T47D (cell line): Measurements from ENCODE around the gene DCUN1D2.

Experiments used
- DNase-seq, 2 experiments: peaks; one replicate each; pipeline versions ENCODE4 v3.0.0 to v3.0.0-alpha.2; 2011 to 2012; ENCODE audit warnings: low read depth in 1 of 2, low spot score in 1 of 2
- JUND ChIP-seq: IDR thresholded peaks from 2 replicates; pipeline ENCODE4 v1.6.1; 2012; ENCODE audit warnings: low read depth
- in situ Hi-C: cut with HindIII; loops from 2 replicates; pipeline ENCODE4 v1.10.0; 2016; ENCODE audit warnings: low sequenced_read_pairs, low pct_unique_long_range_greater_than_20kb

The DCUN1D2 gene

DNA sequence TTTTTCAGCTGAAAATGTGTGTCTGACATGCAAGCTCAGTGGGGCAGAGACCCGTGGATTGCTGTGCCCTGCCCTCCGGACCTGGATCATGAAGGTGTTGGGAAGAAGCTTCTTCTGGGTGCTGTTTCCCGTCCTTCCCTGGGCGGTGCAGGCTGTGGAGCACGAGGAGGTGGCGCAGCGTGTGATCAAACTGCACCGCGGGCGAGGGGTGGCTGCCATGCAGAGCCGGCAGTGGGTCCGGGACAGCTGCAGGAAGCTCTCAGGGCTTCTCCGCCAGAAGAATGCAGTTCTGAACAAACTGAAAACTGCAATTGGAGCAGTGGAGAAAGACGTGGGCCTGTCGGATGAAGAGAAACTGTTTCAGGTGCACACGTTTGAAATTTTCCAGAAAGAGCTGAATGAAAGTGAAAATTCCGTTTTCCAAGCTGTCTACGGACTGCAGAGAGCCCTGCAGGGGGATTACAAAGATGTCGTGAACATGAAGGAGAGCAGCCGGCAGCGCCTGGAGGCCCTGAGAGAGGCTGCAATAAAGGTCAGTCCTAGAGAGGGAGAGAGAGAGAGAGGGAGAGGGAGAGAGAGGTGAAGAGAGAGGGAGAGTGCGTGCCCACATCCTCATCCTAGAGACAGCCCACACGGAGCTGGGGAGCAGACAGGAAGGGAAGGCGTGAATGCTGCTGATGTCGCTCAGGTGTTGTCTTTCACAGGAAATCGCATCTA, 5.1 kb upstream of the DCUN1D2 start:
- DNase-seq: no peak

DNA sequence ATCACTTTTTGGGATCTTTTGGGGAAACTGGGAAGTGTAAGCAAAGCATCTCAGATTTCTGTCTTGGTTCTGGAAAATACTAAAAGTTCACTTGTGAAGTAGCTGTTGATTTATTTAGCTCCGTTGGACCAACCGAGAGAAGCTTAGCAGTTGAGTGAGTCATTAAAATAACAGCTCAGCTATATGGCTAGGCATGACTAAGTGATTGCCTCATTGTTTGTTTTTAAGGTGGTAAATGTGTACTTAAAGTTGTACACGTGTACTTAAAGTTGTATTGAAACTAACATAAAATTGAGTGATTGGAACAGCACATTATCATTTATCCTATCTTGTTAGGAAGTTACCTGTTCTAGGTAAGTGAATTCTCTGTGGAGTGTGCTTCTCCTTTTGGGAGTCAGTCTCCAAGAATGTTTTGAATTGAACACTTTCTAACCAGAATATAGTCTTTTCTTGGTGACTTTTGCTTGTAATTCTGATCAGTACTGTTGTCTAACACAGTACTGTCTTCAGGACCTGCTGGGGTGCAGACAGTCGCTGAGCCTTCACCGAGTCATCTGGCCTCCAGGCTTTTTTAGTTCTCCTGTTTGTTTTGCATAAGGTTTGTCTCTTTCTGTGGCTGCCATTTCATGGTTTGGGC, 2.9 kb upstream of the DCUN1D2 start:
- DNase-seq: peak; percentile 51 to 87
- TF ChIP-seq JUND: peak; percentile 82
- in situ Hi-C loops: no loop called here

More for the DNA sequence above, 5.1 kb upstream of the DCUN1D2 start:
- TF ChIP-seq JUND: no peak
- in situ Hi-C loops: no loop called here

DNA sequence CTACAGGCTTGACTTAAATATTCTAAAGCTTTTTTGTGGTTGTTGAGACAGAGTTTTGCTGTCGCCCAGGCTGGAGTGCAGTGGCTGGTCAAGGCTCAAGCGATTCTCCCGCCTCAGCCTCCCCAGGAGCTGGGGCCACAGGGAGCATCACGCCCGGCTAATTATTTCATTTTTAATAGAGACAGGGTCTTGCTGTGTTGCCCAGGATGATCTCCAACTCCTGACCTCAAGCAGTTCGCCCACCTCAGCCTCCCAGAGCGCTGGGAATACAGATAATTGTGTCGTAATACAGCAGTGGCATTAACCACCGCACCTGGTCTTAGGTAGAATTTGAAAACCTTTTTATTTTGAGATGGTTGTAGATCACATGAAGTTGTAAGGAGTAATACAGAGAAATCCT, 1.5 kb upstream of the DCUN1D2 start:
- in situ Hi-C loops: no loop called here
- TF ChIP-seq JUND: no peak
- DNase-seq: no peak

DNA sequence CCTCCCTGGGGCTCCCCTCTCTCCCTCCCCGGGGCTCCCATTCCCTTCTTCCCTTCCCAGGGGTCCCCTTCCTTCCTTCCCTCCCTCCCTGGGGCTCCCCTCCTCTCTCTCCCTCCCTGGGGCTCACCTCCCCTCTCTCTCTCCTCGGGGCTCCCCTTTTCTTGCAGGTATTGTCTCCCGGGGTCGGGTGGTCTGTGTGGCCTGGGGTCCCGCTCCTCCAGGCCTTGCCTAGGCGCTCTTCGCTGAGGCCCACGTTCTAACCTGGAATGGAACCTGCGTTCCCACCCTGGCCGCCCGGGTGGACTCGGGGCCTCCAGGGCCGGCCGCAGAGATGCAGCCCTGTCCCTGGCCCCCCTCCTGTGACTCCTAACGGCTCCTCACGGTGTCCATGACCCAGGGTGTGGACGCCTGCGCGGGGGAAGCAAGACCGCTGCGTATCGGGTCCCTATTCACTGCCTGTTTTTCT, 940 bp upstream of the DCUN1D2 start:
- no peak for DNase-seq
- no peak for TF ChIP-seq JUND

DNA sequence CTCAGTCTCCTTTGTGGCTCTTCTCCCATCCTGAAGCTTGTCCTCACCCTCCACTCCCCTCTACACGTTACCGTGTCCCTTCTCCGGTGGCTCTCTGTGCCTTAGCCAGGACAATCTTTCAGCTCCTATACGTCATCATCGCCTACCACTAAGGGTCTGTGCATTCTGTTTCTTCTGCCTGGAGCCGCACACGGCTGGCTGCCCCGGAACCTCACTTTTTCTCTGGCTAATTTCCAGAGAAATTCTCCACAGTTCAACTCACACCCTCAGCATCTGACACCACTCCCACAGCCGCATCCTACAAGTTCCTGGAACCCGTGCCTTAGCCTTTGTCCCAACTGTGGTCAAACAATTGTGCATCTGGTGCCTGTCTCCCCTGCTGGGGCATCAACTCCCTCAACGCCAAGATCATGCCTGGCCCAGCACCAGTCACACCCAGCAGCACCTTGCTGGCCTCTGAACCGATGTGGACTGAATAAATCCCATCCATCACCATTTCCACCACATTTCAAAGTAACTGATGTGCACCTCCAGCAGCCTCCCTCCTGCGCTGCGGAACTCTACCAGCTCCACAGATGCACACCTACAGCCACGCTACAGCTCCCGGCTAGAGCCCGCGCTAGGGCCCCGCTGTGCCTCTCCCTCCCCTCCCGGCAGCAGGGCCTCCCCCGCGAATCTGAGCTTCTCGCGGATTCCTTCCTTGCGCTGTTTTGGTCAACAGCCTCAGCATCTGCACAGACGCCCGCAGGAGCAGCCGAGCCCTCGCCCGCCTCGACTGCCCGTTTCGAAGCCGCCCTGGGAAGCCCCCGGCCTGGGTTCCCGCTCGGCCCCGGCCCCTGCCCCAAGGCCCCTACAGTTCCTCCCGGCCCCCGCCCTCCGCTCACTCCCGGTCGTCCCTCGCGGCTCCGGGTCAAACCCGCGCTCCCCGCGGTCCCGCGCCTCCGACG, 689 bp downstream of the DCUN1D2 start:
- in situ Hi-C loops: no loop called here

More for the DNA sequence above, 940 bp upstream of the DCUN1D2 start:
- in situ Hi-C loops: no loop called here

GRCh38 chr13:113489171-113489548, 1.4 kb downstream of the DCUN1D2 start:
- in situ Hi-C loops: no loop called here
- DNase-seq: peak in 1 of 2 experiments; percentile 44

More for the DNA sequence above, 689 bp downstream of the DCUN1D2 start:
- TF ChIP-seq JUND: no peak
- DNase-seq: peak in 1 of 2 experiments; percentile 32

GRCh38 chr13:113488283-113488682, 2.2 kb downstream of the DCUN1D2 start:
- TF ChIP-seq JUND: no peak
- in situ Hi-C loops: no loop called here
- DNase-seq: no peak

More at GRCh38 chr13:113489171-113489548, 1.4 kb downstream of the DCUN1D2 start:
- no peak for TF ChIP-seq JUND

DNA sequence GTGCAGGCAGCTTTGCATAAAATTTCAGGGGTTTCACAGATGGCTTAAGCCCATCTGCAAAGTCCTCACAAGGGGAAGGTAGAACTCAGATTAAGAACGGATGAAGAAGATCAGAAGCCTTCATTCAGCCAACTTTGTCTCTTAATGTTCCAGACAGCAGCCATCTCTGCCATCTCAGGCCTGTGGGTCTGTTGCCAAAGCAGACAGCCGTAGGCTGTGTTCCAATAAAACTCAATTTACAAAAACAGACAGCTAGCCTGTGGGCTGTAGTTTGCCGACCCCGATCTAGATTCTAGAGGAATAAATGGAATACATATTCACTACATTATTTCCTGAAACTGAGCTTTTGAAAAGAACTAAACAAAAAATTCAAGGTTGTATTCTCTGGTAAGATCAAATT, 3.8 kb downstream of the DCUN1D2 start:
- DNase-seq: no peak
- in situ Hi-C loops: no loop called here
- TF ChIP-seq JUND: no peak

DNA sequence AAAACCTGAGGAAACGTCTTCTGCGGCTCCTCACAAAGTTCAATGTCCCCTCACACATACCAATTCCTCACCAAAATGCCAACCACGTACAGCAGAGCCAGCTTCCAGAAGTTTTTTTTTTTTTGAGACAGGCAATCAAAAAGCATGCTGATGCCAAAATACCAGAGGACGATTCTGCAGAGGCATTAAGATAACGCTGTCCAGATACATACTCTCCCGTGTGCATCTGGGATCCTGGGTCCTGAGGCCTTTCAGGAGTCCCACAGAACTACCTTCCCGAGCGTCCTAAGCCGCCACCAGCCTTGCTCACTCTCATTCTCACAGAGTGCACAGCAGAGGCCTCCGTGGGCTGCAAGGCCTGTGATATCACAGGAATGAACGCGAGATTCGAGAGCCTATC, 5.0 kb downstream of the DCUN1D2 start:
- no peak for TF ChIP-seq JUND
- in situ Hi-C loops: no loop called here
- no peak for DNase-seq

DNA sequence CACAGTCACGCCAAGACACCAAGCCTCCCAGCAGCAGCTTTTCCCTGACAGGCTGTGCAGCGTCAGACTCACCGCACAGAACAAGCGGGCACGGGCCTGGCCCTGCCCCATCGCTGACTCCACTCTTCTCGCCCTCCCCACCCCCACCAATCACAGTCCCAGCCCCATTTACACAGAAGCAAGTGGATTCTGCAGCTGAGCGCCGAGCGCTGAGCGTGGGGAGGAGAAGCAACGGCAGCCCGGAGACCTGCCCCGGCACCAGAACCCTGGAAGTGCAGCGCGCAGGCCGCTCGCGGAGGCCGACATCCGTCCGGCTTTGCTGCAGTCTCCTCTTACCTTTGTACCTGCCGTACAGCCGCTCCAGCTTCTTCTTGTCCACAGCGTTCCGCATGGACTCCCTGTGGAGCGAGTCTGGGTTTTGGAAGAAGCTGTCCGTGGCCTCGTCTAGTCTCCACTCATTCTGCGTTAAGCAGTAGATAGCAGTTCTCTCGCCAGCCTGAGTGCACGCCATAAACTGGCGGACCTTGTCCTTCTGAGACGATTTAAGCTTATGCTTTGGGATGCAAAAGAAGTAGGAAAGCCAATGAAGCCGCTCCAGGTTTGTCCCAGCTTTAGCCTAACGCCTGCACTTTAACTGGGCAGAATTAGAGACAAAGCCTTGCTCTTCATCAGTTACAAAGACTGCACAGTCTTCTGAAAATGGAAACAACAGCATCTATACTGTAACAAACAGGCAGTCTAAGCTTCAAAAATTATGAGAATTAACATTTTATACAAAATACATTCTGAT, 6.8 kb downstream of the DCUN1D2 start:
- in situ Hi-C loops: no loop called here
- DNase-seq: no peak
- TF ChIP-seq JUND: no peak

- DNase-seq: no peak
- TF ChIP-seq JUND: no peak
- in situ Hi-C loops: no loop called here
These were observed 7.4 kb downstream of the DCUN1D2 start for GRCh38 chr13:113483081-113483480.

GRCh38 chr13:113479179-113479578, 11.3 kb downstream of the DCUN1D2 start:
- DNase-seq: no peak
- TF ChIP-seq JUND: no peak
- in situ Hi-C loops: no loop called here
